Measurements from ENCODE around the gene TRABD2B.

Gene TRABD2B

GRCh38 chr1:47751193-47751592 lies 246.0 kb downstream of the TRABD2B start:
- DNase-seq, result no peak

- no peak for DNase-seq
Measured at GRCh38 chr1:47745715-47746609, 251.2 kb downstream of the TRABD2B start.

GRCh38 chr1:47742890-47743760 lies 254.1 kb downstream of the TRABD2B start:
- DNase-seq, result no peak

GRCh38 chr1:47738560-47739182 lies 258.5 kb downstream of the TRABD2B start:
- no peak for DNase-seq

GRCh38 chr1:47732489-47732888 lies 264.7 kb downstream of the TRABD2B start:
- DNase-seq, result no peak

GRCh38 chr1:47731730-47732129 lies 265.5 kb downstream of the TRABD2B start:
- no peak for DNase-seq

GRCh38 chr1:47729685-47730084 lies 267.5 kb downstream of the TRABD2B start:
- no peak for DNase-seq

- no peak for DNase-seq
Measured at GRCh38 chr1:47727697-47728085, 269.5 kb downstream of the TRABD2B start.

GRCh38 chr1:47727051-47727696 lies 270.0 kb downstream of the TRABD2B start:
- no peak for DNase-seq

GRCh38 chr1:47725992-47726855 lies 271.0 kb downstream of the TRABD2B start:
- DNase-seq, result peak; percentile 76

- DNase-seq, result no peak
Measured at GRCh38 chr1:47725511-47725991, 271.6 kb downstream of the TRABD2B start.

- no peak for DNase-seq
Measured at GRCh38 chr1:47725000-47725473, 272.1 kb downstream of the TRABD2B start.

- no peak for DNase-seq
Measured at GRCh38 chr1:47724432-47724999, 272.7 kb downstream of the TRABD2B start.

- DNase-seq, result no peak
Measured at GRCh38 chr1:47722909-47723580, 274.1 kb downstream of the TRABD2B start.

GRCh38 chr1:47722101-47722500 lies 275.1 kb downstream of the TRABD2B start:
- no peak for DNase-seq

GRCh38 chr1:47720111-47720510 lies 277.1 kb downstream of the TRABD2B start:
- DNase-seq, result no peak

- no peak for DNase-seq
Measured at GRCh38 chr1:47717341-47717740, 279.8 kb downstream of the TRABD2B start.

- DNase-seq, result no peak
Measured at GRCh38 chr1:47713975-47714767, 283.0 kb downstream of the TRABD2B start.

GRCh38 chr1:47713333-47713953 lies 283.7 kb downstream of the TRABD2B start:
- DNase-seq, result no peak

Data from activated CD4-positive, alpha-beta T cell treated with anti-CD3 and anti-CD28 coated beads, Interleukin-10, Interleukin-2, amounts not matched to agents 100 ng/mL and 50 ng/mL, durations not matched to agents 16 hours and 8 hours (primary cell).